ENCODE data around the gene RIC8B. TPM values are rescaled to one million over a fixed set of nuclear protein-coding genes. Genes with fewer than 3 reads are reported as not detected.
"Not testable (repeated sequence)": the region's sequence is repeated elsewhere in the genome, so short reads cannot be mapped to it uniquely, and the experiment has no call there.

Gene RIC8B
- 13.5 and 15.5 TPM in 2 replicates for total RNA-seq (2014; rRNA removed)
- 4.5 TPM for polyA plus RNA-seq (2012)

GRCh38 chr12:106774005-106774807 lies at the start of gene RIC8B:
Gene RIC8B (plus strand): TSS chr12:106774682. CDS start chr12:106774746, 64 bp downstream.
- DNase-seq (ENCODE audit: low read depth) = peak; percentile 98

GRCh38 chr12:106724934-106725333 lies 49.5 kb upstream of the RIC8B start:
- no peak for DNase-seq (ENCODE audit: low read depth)

- not testable (repeated sequence) for DNase-seq (ENCODE audit: low read depth)
Observed at GRCh38 chr12:106726603-106727202, 47.8 kb upstream of the RIC8B start.

- no peak for DNase-seq (ENCODE audit: low read depth)
Observed at GRCh38 chr12:106729611-106730010, 44.9 kb upstream of the RIC8B start.

- no peak for DNase-seq (ENCODE audit: low read depth)
Observed at GRCh38 chr12:106732890-106733289, 41.6 kb upstream of the RIC8B start.

GRCh38 chr12:106733660-106734059 lies 40.8 kb upstream of the RIC8B start:
- no peak for DNase-seq (ENCODE audit: low read depth)

GRCh38 chr12:106736051-106736957 lies 38.2 kb upstream of the RIC8B start:
- peak; percentile 39 for DNase-seq (ENCODE audit: low read depth)

- DNase-seq (ENCODE audit: low read depth) = no peak
Observed at GRCh38 chr12:106739318-106739717, 35.2 kb upstream of the RIC8B start.

- peak; percentile 26 for DNase-seq (ENCODE audit: low read depth)
Observed at GRCh38 chr12:106739815-106740530, 34.5 kb upstream of the RIC8B start.

- DNase-seq (ENCODE audit: low read depth) = no peak
Observed at GRCh38 chr12:106740818-106741217, 33.7 kb upstream of the RIC8B start.

GRCh38 chr12:106741247-106741646 lies 33.2 kb upstream of the RIC8B start:
- DNase-seq (ENCODE audit: low read depth) = no peak

- DNase-seq (ENCODE audit: low read depth) = no peak
Observed at GRCh38 chr12:106743270-106743988, 31.1 kb upstream of the RIC8B start.

GRCh38 chr12:106744600-106744999 lies 29.9 kb upstream of the RIC8B start:
- DNase-seq (ENCODE audit: low read depth) = no peak

- DNase-seq (ENCODE audit: low read depth) = no peak
Observed at GRCh38 chr12:106745181-106745745, 29.2 kb upstream of the RIC8B start.

GRCh38 chr12:106747973-106748436 lies 26.5 kb upstream of the RIC8B start:
- DNase-seq (ENCODE audit: low read depth) = no peak

GRCh38 chr12:106750524-106750923 lies 24.0 kb upstream of the RIC8B start:
- no peak for DNase-seq (ENCODE audit: low read depth)

GRCh38 chr12:106753526-106753925 lies 21.0 kb upstream of the RIC8B start:
- DNase-seq (ENCODE audit: low read depth) = no peak

- no peak for DNase-seq (ENCODE audit: low read depth)
Observed at GRCh38 chr12:106754331-106754730, 20.2 kb upstream of the RIC8B start.

GRCh38 chr12:106757623-106758348 lies 16.7 kb upstream of the RIC8B start:
- no peak for DNase-seq (ENCODE audit: low read depth)
